Ovary (tissue), 3 donors: ENCODE results near the gene NUP93.

Experiments used
- POLR2A ChIP-seq: fragments of 450-650 bp; IDR thresholded peaks from one replicate; pipeline ENCODE4 v1.6.1; 2017; ENCODE audit warnings: antibody characterized with exemption, mild to moderate bottlenecking, moderate library complexity
- TF ChIP-seq, protein P1 (sequence below), 3 donors: fragments of 450-650 bp in 2 of 3; fragments of 200-600 bp in 1 of 3; IDR thresholded peaks; one replicate each; pipeline versions ENCODE4 v1.5.1 to v1.8.0; 2016 to 2022; ENCODE audit warnings: antibody characterized with exemption in 3 of 3, mild to moderate bottlenecking in 1 of 3
- donor health status: DM: no; HTN: no; CAD: no.

DNA sequence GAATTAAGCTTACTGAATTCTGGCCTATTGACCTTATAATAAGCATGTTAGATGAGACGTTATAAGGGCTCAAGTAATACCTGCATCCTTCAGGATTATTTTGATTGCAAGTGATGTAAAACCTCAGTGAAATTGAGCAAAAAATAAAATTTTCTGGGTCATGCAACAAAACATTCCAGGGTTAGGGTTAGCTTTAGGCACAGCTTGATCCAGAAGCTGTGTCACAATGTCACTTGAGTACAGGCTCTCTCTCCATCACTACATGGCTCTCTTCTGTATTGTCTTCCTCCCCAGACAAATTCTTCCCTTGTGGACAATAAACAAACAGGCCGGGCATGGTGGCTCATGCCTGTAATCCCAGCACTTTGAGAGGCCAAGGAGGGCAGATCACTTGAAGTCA, 3.6 kb upstream of the NUP93 start:
- TF ChIP-seq, protein P1, sequence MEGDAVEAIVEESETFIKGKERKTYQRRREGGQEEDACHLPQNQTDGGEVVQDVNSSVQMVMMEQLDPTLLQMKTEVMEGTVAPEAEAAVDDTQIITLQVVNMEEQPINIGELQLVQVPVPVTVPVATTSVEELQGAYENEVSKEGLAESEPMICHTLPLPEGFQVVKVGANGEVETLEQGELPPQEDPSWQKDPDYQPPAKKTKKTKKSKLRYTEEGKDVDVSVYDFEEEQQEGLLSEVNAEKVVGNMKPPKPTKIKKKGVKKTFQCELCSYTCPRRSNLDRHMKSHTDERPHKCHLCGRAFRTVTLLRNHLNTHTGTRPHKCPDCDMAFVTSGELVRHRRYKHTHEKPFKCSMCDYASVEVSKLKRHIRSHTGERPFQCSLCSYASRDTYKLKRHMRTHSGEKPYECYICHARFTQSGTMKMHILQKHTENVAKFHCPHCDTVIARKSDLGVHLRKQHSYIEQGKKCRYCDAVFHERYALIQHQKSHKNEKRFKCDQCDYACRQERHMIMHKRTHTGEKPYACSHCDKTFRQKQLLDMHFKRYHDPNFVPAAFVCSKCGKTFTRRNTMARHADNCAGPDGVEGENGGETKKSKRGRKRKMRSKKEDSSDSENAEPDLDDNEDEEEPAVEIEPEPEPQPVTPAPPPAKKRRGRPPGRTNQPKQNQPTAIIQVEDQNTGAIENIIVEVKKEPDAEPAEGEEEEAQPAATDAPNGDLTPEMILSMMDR (IDR thresholded peaks at IDR 0.05): no peak
- no peak for TF ChIP-seq POLR2A
